Forelimb muscle (tissue), 1 donor: ENCODE data around the gene TMEM17. TPM values are rescaled to one million over a fixed set of nuclear protein-coding genes. Genes with fewer than 3 reads are reported as not detected.
"Not testable (repeated sequence)": the region's sequence is repeated elsewhere in the genome, so short reads cannot be mapped to it uniquely, and the experiment has no call there.

Experiments
- DNase-seq: peaks from one replicate; pipeline ENCODE4 v3.0.0-alpha.2; 2013; ENCODE audit warnings: low read depth
- polyA plus RNA-seq: library from polyadenylated mRNA; unstranded; fragments of 120-200 nt; gene quantifications from one replicate; pipeline ENCODE4 v1.2.1, GENCODE V29; 2013; ENCODE audit not compliant: insufficient read length

TMEM17 gene
- polyA plus RNA-seq, result 1.5 TPM

- peak; percentile 88 for DNase-seq
Observed at GRCh38 chr2:62505750-62506420, at the start of gene TMEM17. TSS of gene TMEM17 (minus strand) at chr2:62506195. CDS start at chr2:62506129, 66 bp downstream.

GRCh38 chr2:62554440-62554839, 48.4 kb upstream of the TMEM17 start:
- DNase-seq, result no peak

GRCh38 chr2:62550461-62550860, 44.5 kb upstream of the TMEM17 start:
- no peak for DNase-seq

GRCh38 chr2:62547854-62548253, 41.9 kb upstream of the TMEM17 start:
- no peak for DNase-seq

- DNase-seq, result no peak
Observed at GRCh38 chr2:62545261-62545660, 39.3 kb upstream of the TMEM17 start.

GRCh38 chr2:62540408-62541168, 34.6 kb upstream of the TMEM17 start:
- no peak for DNase-seq

GRCh38 chr2:62539606-62540407, 33.8 kb upstream of the TMEM17 start:
- no peak for DNase-seq

- DNase-seq, result no peak
Observed at GRCh38 chr2:62538756-62539155, 32.8 kb upstream of the TMEM17 start.

GRCh38 chr2:62537814-62538213, 31.8 kb upstream of the TMEM17 start:
- no peak for DNase-seq

- no peak for DNase-seq
Observed at GRCh38 chr2:62536873-62537547, 31.0 kb upstream of the TMEM17 start.

- DNase-seq, result not testable (repeated sequence)
Observed at GRCh38 chr2:62535521-62535920, 29.5 kb upstream of the TMEM17 start.

- no peak for DNase-seq
Observed at GRCh38 chr2:62531594-62531993, 25.6 kb upstream of the TMEM17 start.

- no peak for DNase-seq
Observed at GRCh38 chr2:62529758-62530157, 23.8 kb upstream of the TMEM17 start.

GRCh38 chr2:62527478-62528210, 21.6 kb upstream of the TMEM17 start:
- DNase-seq, result no peak

GRCh38 chr2:62526531-62527381, 20.8 kb upstream of the TMEM17 start:
- DNase-seq, result no peak

- no peak for DNase-seq
Observed at GRCh38 chr2:62525549-62526269, 19.7 kb upstream of the TMEM17 start.

- DNase-seq, result no peak
Observed at GRCh38 chr2:62524293-62524941, 18.4 kb upstream of the TMEM17 start.

- DNase-seq, result not testable (repeated sequence)
Observed at GRCh38 chr2:62521061-62521460, 15.1 kb upstream of the TMEM17 start.

GRCh38 chr2:62512384-62512783, 6.4 kb upstream of the TMEM17 start:
- no peak for DNase-seq
